T-helper 17 cell (primary cell): ENCODE data around the gene PPM1M. TPM values are rescaled to one million over a fixed set of nuclear protein-coding genes. Genes with fewer than 3 reads are reported as not detected.
A peak's percentile ranks its signal among the peaks of the same experiment; 100 is the strongest.

ENCODE experiments used
- ATAC-seq: fragments of 150-1000 bp; cut with Tn5 transposase; 2 replicates; pipeline ENCODE4 v1.10.0; 2021; ENCODE audit warnings: mild to moderate bottlenecking, moderate library complexity
- DNase-seq, 3 donors: peaks; one replicate each; pipeline versions ENCODE4 v3.0.0 to v3.0.0-alpha.2; 2020 to 2021
- H3K9me3 ChIP-seq: one replicate; pipeline ENCODE4 v1.7.0; 2013; ENCODE audit warnings: low read length, mild to moderate bottlenecking; ENCODE audit not compliant: control insufficient read depth, poor library complexity, severe bottlenecking
- H3K27ac Mint-ChIP-seq: one replicate; pipeline ENCODE4 v1.8.0; 2022; ENCODE audit warnings: mild to moderate bottlenecking, moderate library complexity, mixed read lengths
- H3K27me3 Mint-ChIP-seq: one replicate; pipeline ENCODE4 v1.8.0; 2022; ENCODE audit warnings: mixed read lengths
- H3K36me3 Mint-ChIP-seq: one replicate; pipeline ENCODE4 v1.8.0; 2022; ENCODE audit warnings: low read depth, mixed read lengths
- H3K4me1 Mint-ChIP-seq: one replicate; pipeline ENCODE4 v1.8.0; 2022; ENCODE audit warnings: mild to moderate bottlenecking, mixed read lengths
- H3K4me3 Mint-ChIP-seq: one replicate; pipeline ENCODE4 v1.8.0; 2022; ENCODE audit warnings: mild to moderate bottlenecking, moderate library complexity, mixed read lengths
- total RNA-seq, 4 donors: library from RNA in 2 of 4; stranded (reverse) in 2 of 4; gene quantifications; one replicate each; pipeline ENCODE4 v1.2.3 and lab custom pipeline; 2022 to 2026

PPM1M gene
- total RNA-seq, 2 donors from 2014 or later: 43.9 to 58.0 TPM

DNA sequence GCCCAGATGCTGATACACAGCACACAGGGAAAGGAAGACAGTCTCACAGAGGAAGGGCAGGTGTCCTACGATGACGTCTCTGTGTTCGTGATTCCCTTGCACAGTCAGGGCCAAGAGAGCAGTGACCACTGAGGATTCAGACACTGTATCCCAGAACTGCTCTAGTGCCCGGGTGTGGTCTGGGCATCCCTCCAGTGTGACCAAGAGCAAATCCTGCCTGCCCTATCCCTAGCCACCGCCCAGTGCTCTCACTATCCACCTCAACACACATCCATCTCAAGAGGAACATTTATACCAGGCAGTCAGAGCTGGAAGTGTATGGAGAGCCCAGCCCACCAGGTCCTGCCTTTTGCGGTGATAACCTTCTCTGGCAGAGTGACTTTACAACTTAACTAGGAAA, 4.1 kb downstream of the PPM1M start:
- H3K27me3 Mint-ChIP-seq: no peaks in the 10 kb centered on the region

GRCh38 chr3:52250122-52250521, 4.6 kb downstream of the PPM1M start:
- H3K9me3 ChIP-seq: no peaks in the 10 kb centered on the region
- no peak overlapping the region for H3K4me3 Mint-ChIP-seq
- H3K27ac Mint-ChIP-seq: peak overlapping the region; percentile 87
- ATAC-seq (no peak), DNase-seq (no peak)
- H3K36me3 Mint-ChIP-seq: peaks cover 4% of the 10 kb centered on the region
- peaks cover 70% of the 10 kb centered on the region for H3K4me1 Mint-ChIP-seq
- no peaks in the 10 kb centered on the region for H3K27me3 Mint-ChIP-seq

More for the DNA sequence above, 4.1 kb downstream of the PPM1M start:
- no peaks in the 10 kb centered on the region for H3K9me3 ChIP-seq
- H3K4me1 Mint-ChIP-seq: peaks cover 72% of the 10 kb centered on the region
- DNase-seq (no peak), ATAC-seq (no peak)
- H3K27ac Mint-ChIP-seq: peak overlapping the region; percentile 87
- peaks cover 4% of the 10 kb centered on the region for H3K36me3 Mint-ChIP-seq
- no peak overlapping the region for H3K4me3 Mint-ChIP-seq

DNA sequence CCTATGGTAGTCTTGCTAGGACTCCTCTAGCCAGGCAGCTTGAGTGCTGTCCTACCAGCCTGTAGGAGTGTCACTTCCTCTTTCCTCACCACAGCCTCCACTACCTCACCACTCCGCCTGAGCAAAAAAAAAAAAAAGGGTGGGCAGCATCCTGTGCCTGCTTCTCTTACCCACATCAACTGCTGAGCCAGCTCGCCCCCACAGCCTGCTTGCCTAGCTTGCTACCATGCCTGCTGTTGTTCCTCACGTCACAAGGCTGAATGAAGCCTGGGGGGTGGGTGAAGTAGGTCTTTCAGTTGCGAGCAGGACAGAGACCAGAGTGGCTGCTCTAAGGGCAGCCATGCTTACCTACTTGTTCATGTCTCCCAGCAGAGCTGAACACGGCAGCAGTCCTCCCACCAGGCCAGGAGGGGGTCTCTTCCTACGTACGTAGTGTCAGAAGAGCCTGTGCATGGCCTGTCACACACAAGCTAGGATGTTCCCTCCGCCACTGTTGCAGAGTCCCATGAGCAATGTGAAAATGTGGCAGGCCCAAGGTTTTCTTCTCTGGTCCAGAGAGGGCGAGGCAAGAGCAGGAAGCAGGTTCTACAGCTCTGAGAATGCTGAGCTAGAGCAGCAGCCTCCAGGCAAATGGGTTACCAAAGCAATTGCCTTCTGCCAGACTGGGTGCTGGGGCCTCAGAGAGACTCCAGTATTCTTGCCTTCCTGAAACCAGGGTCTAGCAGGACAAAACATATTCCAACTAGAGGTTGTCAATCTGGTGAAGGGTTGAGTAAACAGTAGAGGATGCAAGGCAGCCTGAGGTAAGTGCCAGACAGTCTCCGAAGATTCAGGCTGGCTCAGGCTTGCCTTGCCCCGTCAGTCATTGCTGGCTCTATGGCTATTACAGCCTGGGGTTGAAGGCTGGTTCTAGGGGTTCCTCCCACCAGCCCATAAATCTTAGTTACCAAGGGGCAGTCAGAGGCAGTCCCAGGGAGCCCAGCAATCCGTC, 8.1 kb downstream of the PPM1M start:
- H3K36me3 Mint-ChIP-seq: peaks cover 4% of the 10 kb centered on the region
- no peaks in the 10 kb centered on the region for H3K9me3 ChIP-seq
- H3K27me3 Mint-ChIP-seq: no peaks in the 10 kb centered on the region
- H3K27ac Mint-ChIP-seq: peak overlapping the region; percentile 96
- peak overlapping the region; percentile 88 for H3K4me3 Mint-ChIP-seq
- DNase-seq (peak; percentile 60 to 75 (median 67)), ATAC-seq (peak; percentile 92)
- H3K4me1 Mint-ChIP-seq: peaks cover 57% of the 10 kb centered on the region

GRCh38 chr3:52254608-52255007, 9.0 kb downstream of the PPM1M start:
- H3K4me1 Mint-ChIP-seq: peaks cover 53% of the 10 kb centered on the region
- no peaks in the 10 kb centered on the region for H3K27me3 Mint-ChIP-seq
- DNase-seq: no peak
- H3K27ac Mint-ChIP-seq: peak overlapping the region; percentile 96
- no peak for ATAC-seq
- no peaks in the 10 kb centered on the region for H3K9me3 ChIP-seq
- H3K4me3 Mint-ChIP-seq: peak overlapping the region; percentile 21
- H3K36me3 Mint-ChIP-seq: peaks cover 7% of the 10 kb centered on the region

- peak overlapping the region; percentile 96 for H3K27ac Mint-ChIP-seq
- DNase-seq: no peak
- no peaks in the 10 kb centered on the region for H3K27me3 Mint-ChIP-seq
- H3K4me3 Mint-ChIP-seq: no peak overlapping the region
- peaks cover 11% of the 10 kb centered on the region for H3K36me3 Mint-ChIP-seq
- no peak for ATAC-seq
- H3K4me1 Mint-ChIP-seq: peaks cover 49% of the 10 kb centered on the region
- H3K9me3 ChIP-seq: no peaks in the 10 kb centered on the region
Observed at GRCh38 chr3:52256159-52256558, 10.6 kb downstream of the PPM1M start.

- no peaks in the 10 kb centered on the region for H3K27me3 Mint-ChIP-seq
- no peak for DNase-seq
- H3K4me1 Mint-ChIP-seq: peaks cover 52% of the 10 kb centered on the region
- peak overlapping the region; percentile 76 for H3K27ac Mint-ChIP-seq
- H3K36me3 Mint-ChIP-seq: peaks cover 11% of the 10 kb centered on the region
- peak overlapping the region; percentile 66 for H3K4me3 Mint-ChIP-seq
- H3K9me3 ChIP-seq: no peaks in the 10 kb centered on the region
- ATAC-seq: no peak
Observed at GRCh38 chr3:52256622-52257021, 11.1 kb downstream of the PPM1M start.

DNA sequence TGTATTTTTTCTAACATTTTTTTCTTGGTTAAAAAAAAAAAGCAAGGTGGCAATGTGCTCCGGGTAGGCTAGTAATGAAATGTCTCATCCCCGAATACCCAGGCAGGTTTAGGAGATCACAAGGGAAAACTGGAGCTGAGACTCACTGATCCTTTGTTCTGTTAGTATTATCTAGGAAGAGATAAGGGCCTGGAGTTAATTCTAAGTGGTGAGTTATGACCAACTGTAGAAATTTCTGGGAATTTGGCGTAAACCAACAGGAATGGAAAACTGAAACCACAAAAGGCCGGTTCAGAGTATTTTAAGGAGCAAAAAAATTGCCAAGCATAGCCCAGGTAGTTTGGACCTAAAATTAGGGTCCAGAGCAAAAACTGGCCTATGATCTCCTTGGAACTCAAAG, 12.4 kb downstream of the PPM1M start:
- no peaks in the 10 kb centered on the region for H3K9me3 ChIP-seq
- Mint-ChIP-seq H3K4me1 (peaks cover 53% of the 10 kb centered on the region), H3K27ac (peak overlapping the region; percentile 76), H3K4me3 (no peak overlapping the region), H3K36me3 (peaks cover 13% of the 10 kb centered on the region), H3K27me3 (no peaks in the 10 kb centered on the region)
- no peak for DNase-seq
- ATAC-seq: no peak

GRCh38 chr3:52259035-52259434, 13.5 kb downstream of the PPM1M start:
- DNase-seq (no peak), ATAC-seq (no peak)
- H3K27ac Mint-ChIP-seq: peak overlapping the region; percentile 76

GRCh38 chr3:52259448-52259847, 13.9 kb downstream of the PPM1M start:
- no peaks in the 10 kb centered on the region for H3K9me3 ChIP-seq
- Mint-ChIP-seq H3K27me3 (no peaks in the 10 kb centered on the region), H3K4me1 (peaks cover 52% of the 10 kb centered on the region), H3K27ac (peak overlapping the region; percentile 76), H3K4me3 (no peak overlapping the region), H3K36me3 (peaks cover 27% of the 10 kb centered on the region)
- ATAC-seq: no peak
- no peak for DNase-seq

More at GRCh38 chr3:52259035-52259434, 13.5 kb downstream of the PPM1M start:
- no peak overlapping the region for H3K4me3 Mint-ChIP-seq
- H3K36me3 Mint-ChIP-seq: peaks cover 22% of the 10 kb centered on the region
- H3K4me1 Mint-ChIP-seq: peaks cover 52% of the 10 kb centered on the region
- no peaks in the 10 kb centered on the region for H3K27me3 Mint-ChIP-seq
- no peaks in the 10 kb centered on the region for H3K9me3 ChIP-seq

- ATAC-seq (peak; percentile 60), DNase-seq (no peak)
- Mint-ChIP-seq H3K4me3 (peak overlapping the region; percentile 7), H3K4me1 (peaks cover 54% of the 10 kb centered on the region), H3K27me3 (no peaks in the 10 kb centered on the region), H3K36me3 (peaks cover 26% of the 10 kb centered on the region), H3K27ac (peak overlapping the region; percentile 92)
- H3K9me3 ChIP-seq: no peaks in the 10 kb centered on the region
Observed at GRCh38 chr3:52262447-52262846, 16.9 kb downstream of the PPM1M start.

DNA sequence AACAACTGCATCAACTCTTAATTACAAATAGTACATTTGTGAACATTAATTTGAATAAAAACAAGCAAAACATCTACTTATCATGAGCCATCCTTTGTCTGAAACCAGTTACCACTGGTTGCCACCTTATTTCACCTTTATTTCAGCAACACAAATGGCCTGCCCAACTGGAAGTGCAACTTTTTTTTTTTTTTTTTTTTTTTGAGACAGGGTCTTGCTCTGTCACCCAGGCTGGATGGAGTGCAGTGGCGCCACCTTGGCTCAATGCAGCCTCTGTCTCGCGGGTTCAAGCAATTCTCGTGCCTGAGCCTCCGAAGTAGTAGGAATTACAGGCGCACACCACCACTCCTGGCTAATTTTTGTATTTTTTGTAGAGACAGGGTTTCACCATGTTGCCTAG, 19.8 kb downstream of the PPM1M start:
- no peaks in the 10 kb centered on the region for H3K27me3 Mint-ChIP-seq
- H3K27ac Mint-ChIP-seq: no peak overlapping the region
- H3K9me3 ChIP-seq: no peaks in the 10 kb centered on the region
- peaks cover 25% of the 10 kb centered on the region for H3K36me3 Mint-ChIP-seq
- no peak for ATAC-seq
- peaks cover 62% of the 10 kb centered on the region for H3K4me1 Mint-ChIP-seq
- H3K4me3 Mint-ChIP-seq: no peak overlapping the region
- DNase-seq: no peak

DNA sequence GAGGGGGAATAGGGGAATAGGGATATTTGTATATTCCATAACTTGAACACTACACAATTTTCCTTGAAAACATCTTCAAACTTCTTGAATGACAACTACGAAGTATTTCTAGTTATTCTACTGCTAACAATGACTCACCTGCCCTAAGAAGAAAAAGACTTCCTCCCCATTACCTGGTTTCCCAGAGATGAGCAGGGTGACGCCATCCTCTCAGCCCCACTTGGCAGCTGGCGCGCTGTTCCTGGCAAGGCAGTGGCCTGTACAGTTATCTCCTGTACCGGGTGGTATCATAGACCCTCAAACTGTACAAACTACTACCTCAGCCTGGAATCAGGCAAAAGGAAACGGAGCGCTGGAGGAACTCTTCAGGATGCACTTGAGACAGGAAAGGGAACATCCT, 22.5 kb downstream of the PPM1M start:
- H3K9me3 ChIP-seq: no peaks in the 10 kb centered on the region
- peaks cover 20% of the 10 kb centered on the region for H3K36me3 Mint-ChIP-seq
- ATAC-seq (peak; percentile 53), DNase-seq (peak in 1 of 3 donors; percentile 49)
- H3K27ac Mint-ChIP-seq: peak overlapping the region; percentile 100
- no peaks in the 10 kb centered on the region for H3K27me3 Mint-ChIP-seq
- H3K4me3 Mint-ChIP-seq: peak overlapping the region; percentile 62
- peaks cover 62% of the 10 kb centered on the region for H3K4me1 Mint-ChIP-seq

GRCh38 chr3:52269776-52270175, 24.2 kb downstream of the PPM1M start:
- ATAC-seq: no peak
- Mint-ChIP-seq H3K4me3 (peak overlapping the region; percentile 81), H3K36me3 (peaks cover 6% of the 10 kb centered on the region), H3K27me3 (no peaks in the 10 kb centered on the region), H3K27ac (peak overlapping the region; percentile 100), H3K4me1 (peaks cover 62% of the 10 kb centered on the region)
- H3K9me3 ChIP-seq: no peaks in the 10 kb centered on the region
- DNase-seq: no peak
